Measurements from ENCODE around the gene NSG1. TPM values are rescaled to one million over a fixed set of nuclear protein-coding genes. Genes with fewer than 3 reads are reported as not detected.

Gene NSG1
- polyA plus RNA-seq, 1 experiment, result 10.4 TPM

DNA sequence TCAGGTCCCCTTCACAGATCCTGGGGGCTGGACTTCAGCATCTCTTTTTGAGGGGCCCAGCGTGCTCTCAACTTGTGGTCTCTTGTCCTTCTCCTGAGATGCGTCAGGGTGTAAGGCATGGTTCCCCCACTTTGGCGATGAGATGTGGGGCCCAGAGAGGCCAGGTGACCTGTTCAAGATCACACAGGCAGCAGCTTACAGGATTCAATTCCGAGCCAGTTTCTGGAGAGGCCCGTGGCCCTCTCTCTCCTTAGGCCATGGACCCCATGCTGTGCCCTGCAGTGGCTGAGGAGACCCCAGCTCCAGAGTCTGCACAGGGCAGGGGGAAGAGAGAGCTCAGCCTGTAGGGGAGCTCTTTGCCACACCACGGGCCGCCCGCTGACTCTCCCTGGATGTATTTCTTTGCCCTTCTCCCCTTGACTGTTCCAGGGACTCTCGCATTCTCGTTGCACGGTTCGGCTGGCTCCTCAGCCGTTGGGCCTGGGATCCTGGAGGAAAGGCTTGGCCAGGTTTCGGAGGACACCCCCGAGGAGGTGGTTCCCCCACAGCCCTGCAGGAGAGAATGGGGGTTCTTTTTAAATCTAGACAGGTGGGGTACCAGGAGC, 18.6 kb downstream of the NSG1 start:
- Histone ChIP-seq H3K4me3 (ENCODE audit: low read depth, low read length) (no peak overlapping the region), H3K27me3 (ENCODE audit: control insufficient read depth, insufficient read depth, low read length) (peaks cover 8% of the 10 kb centered on the region), H3K9me3 (ENCODE audit: control insufficient read depth, insufficient read depth, low read length) (no peaks in the 10 kb centered on the region), H3K27ac (ENCODE audit: low read depth, low read length) (no peak overlapping the region)
- CTCF ChIA-PET, result no interaction called here
- TF ChIP-seq, protein P1, sequence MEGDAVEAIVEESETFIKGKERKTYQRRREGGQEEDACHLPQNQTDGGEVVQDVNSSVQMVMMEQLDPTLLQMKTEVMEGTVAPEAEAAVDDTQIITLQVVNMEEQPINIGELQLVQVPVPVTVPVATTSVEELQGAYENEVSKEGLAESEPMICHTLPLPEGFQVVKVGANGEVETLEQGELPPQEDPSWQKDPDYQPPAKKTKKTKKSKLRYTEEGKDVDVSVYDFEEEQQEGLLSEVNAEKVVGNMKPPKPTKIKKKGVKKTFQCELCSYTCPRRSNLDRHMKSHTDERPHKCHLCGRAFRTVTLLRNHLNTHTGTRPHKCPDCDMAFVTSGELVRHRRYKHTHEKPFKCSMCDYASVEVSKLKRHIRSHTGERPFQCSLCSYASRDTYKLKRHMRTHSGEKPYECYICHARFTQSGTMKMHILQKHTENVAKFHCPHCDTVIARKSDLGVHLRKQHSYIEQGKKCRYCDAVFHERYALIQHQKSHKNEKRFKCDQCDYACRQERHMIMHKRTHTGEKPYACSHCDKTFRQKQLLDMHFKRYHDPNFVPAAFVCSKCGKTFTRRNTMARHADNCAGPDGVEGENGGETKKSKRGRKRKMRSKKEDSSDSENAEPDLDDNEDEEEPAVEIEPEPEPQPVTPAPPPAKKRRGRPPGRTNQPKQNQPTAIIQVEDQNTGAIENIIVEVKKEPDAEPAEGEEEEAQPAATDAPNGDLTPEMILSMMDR (IDR thresholded peaks at IDR 0.05; ENCODE audit: low read depth, low read length), result no peak
- POLR2A ChIA-PET, result no interaction called here
- no peak for DNase-seq (ENCODE audit: low read depth, low spot score)

DNA sequence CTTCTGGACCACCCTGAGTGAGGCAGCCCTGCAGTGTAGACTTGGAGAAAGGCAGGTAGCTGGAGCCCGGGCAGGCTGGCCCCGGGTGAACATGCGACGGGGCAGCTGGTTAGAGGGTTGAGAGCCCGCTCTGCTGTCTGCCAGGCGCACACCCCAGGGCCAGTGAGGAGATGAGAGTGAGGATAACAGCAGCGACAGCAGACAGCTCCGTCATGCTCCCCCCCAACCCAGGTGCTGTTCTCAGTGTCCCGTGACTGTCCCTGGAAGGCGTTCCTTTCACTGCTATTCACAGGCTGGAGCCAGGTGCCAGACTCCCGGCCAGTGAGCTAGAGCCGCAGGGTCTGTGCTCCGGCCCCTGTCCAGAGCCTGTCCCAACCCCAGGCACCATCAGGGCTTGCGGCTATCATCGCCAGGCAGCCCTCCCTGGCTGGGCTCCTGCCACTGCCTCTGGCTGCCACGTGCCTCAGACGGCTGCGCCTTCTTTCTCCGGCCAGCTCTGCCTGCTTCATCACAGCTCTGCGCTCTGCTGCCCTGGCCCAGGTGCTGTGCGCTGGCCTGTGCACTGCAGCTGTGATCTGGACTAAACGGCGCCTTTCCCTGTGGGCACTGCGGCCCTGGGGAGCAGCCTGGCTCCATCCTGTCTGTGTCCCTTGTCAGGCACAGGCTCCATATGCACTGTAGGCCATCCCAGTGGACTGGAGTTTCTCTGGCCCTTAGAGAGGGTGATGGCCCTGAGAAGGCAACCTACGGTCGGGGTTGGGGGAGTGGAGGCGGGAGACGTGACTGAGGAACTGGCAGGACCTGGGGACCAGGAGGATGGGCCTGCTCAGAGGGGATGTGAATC, 19.8 kb downstream of the NSG1 start:
- peaks cover 3% of the 10 kb centered on the region for H3K27me3 ChIP-seq (ENCODE audit: control insufficient read depth, insufficient read depth, low read length)
- DNase-seq (ENCODE audit: low read depth, low spot score), result no peak
- TF ChIP-seq, protein P1 (IDR thresholded peaks at IDR 0.05; ENCODE audit: low read depth, low read length), result no peak
- CTCF ChIA-PET, result no interaction called here
- H3K27ac ChIP-seq (ENCODE audit: low read depth, low read length), result no peak overlapping the region
- POLR2A ChIA-PET, result no interaction called here
- H3K9me3 ChIP-seq (ENCODE audit: control insufficient read depth, insufficient read depth, low read length), result no peaks in the 10 kb centered on the region
- H3K4me3 ChIP-seq (ENCODE audit: low read depth, low read length), result no peak overlapping the region

DNA sequence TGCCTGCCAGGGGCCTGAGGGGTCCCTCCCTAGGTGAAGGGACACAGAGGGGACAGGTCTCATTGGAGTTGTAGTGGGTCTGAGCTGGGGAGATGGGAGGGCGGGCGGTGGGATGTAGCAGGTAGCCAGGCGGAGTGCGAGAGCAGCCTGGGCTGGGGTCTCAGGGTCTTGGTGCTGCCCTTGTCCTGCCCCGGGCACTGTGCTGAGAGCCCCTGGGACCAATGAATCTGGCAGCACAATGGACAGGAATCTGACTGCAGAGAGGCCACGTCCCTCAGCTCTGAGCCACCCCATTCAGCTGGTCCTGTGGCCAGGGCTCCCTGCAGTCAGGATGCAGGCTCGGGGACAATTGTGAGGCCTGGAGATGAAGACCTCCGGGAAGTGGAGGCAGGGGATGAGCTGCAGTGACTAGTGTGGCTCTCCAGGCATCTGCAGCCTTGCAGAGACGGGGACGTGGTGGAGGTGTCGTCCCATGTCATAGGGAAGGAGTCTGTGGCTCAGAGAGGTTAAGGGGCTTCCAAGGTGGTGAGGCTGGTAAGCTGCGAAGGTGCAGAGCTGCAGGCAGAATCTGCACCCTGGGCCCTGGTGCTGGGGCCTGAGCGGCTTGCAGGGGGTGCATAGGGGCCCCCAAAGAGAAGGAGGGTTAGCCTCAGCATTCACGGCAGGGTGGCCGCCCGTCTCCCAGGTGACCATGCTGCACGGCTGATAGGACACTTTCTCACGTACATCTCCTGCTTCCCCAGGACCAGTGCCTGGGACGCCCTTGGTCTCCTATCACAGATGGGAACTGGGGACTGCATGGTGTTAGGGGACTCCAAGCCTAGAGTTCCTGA, 20.6 kb downstream of the NSG1 start:
- no peak for DNase-seq (ENCODE audit: low read depth, low spot score)
- Histone ChIP-seq H3K27ac (ENCODE audit: low read depth, low read length) (no peak overlapping the region), H3K27me3 (ENCODE audit: control insufficient read depth, insufficient read depth, low read length) (peaks cover 3% of the 10 kb centered on the region), H3K9me3 (ENCODE audit: control insufficient read depth, insufficient read depth, low read length) (no peaks in the 10 kb centered on the region), H3K4me3 (ENCODE audit: low read depth, low read length) (no peak overlapping the region)
- ChIA-PET CTCF (no interaction called here), POLR2A (no interaction called here)
- TF ChIP-seq, protein P1 (IDR thresholded peaks at IDR 0.05; ENCODE audit: low read depth, low read length), result no peak

DNA sequence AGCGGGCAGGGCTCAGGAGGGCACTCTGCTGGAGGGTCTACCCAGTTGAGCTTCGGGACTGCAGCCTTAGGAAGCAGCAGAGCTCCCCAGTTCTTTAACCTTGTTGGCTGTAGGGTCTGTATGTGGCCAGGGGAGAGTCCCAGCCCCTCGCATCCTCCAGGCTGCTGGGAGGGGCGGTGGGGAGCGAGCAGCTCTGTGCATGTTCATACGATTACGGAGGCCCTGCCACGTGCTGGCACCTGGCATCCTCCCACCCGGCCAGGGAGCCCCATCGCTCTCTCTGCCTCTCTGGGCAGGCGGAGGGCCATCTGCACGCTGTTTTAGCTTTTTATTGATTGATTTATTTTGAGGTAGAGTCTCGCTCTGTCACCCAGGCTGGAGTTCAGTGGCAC, 21.2 kb downstream of the NSG1 start:
- ChIA-PET CTCF (no interaction called here), POLR2A (no interaction called here)
- no peaks in the 10 kb centered on the region for H3K9me3 ChIP-seq (ENCODE audit: control insufficient read depth, insufficient read depth, low read length)
- TF ChIP-seq, protein P1 (IDR thresholded peaks at IDR 0.05; ENCODE audit: low read depth, low read length), result no peak
- no peak overlapping the region for H3K27ac ChIP-seq (ENCODE audit: low read depth, low read length)
- DNase-seq (ENCODE audit: low read depth, low spot score), result no peak
- peaks cover 3% of the 10 kb centered on the region for H3K27me3 ChIP-seq (ENCODE audit: control insufficient read depth, insufficient read depth, low read length)
- H3K4me3 ChIP-seq (ENCODE audit: low read depth, low read length), result no peak overlapping the region
